ENCODE results near the gene JUN.

JUN gene

GRCh38 chr1:58783090-58783992 lies 506 bp downstream of the JUN start:
- Histone ChIP-seq H3K9me3 (ENCODE audit: control insufficient read depth, insufficient read depth, low read length) (no peaks in the 10 kb centered on the region), H3K4me1 (ENCODE audit: control insufficient read depth, insufficient read depth, low read length) (no peaks in the 10 kb centered on the region), H3K27ac (ENCODE audit: low read length) (no peak overlapping the region), H3K4me3 (ENCODE audit: low read length) (peak overlapping the region; percentile 57; the same call in 1 of the 2 replicates), H3K36me3 (ENCODE audit: control insufficient read depth, insufficient read depth, low read length) (no peaks in the 10 kb centered on the region), H3K27me3 (ENCODE audit: control insufficient read depth, insufficient read depth, low read length) (peaks cover 8% of the 10 kb centered on the region; the same call in 1 of the 2 replicates)
- DNase-seq (ENCODE audit: low read depth, low spot score) = no peak
- WGBS (ENCODE audit: insufficient coverage, insufficient read length) = no CpG with 5 or more reads among the region's 86 CpGs

- no peak for DNase-seq (ENCODE audit: low read depth, low spot score)
- H3K9me3 ChIP-seq (ENCODE audit: control insufficient read depth, insufficient read depth, low read length) = no peaks in the 10 kb centered on the region
- no peak overlapping the region for H3K27ac ChIP-seq (ENCODE audit: low read length)
- WGBS (ENCODE audit: insufficient coverage, insufficient read length) = no CpG with 5 or more reads among the region's 82 CpGs
- peaks cover 8% of the 10 kb centered on the region; the same call in 1 of the 2 replicates for H3K27me3 ChIP-seq (ENCODE audit: control insufficient read depth, insufficient read depth, low read length)
- H3K4me1 ChIP-seq (ENCODE audit: control insufficient read depth, insufficient read depth, low read length) = no peaks in the 10 kb centered on the region
- H3K4me3 ChIP-seq (ENCODE audit: low read length) = peak overlapping the region; percentile 57; the same call in 1 of the 2 replicates
- H3K36me3 ChIP-seq (ENCODE audit: control insufficient read depth, insufficient read depth, low read length) = no peaks in the 10 kb centered on the region
Measured at GRCh38 chr1:58782178-58783089, 1.4 kb downstream of the JUN start.

- Histone ChIP-seq H3K27ac (ENCODE audit: low read length) (no peak overlapping the region), H3K27me3 (ENCODE audit: control insufficient read depth, insufficient read depth, low read length) (peaks cover 8% of the 10 kb centered on the region; the same call in 1 of the 2 replicates), H3K4me1 (ENCODE audit: control insufficient read depth, insufficient read depth, low read length) (no peaks in the 10 kb centered on the region), H3K36me3 (ENCODE audit: control insufficient read depth, insufficient read depth, low read length) (no peaks in the 10 kb centered on the region), H3K4me3 (ENCODE audit: low read length) (peak overlapping the region; percentile 57; the same call in 1 of the 2 replicates), H3K9me3 (ENCODE audit: control insufficient read depth, insufficient read depth, low read length) (no peaks in the 10 kb centered on the region)
- WGBS (ENCODE audit: insufficient coverage, insufficient read length) = no CpG with 5 or more reads among the region's 32 CpGs
- DNase-seq (ENCODE audit: low read depth, low spot score) = no peak
Measured at GRCh38 chr1:58781541-58782177, 2.2 kb downstream of the JUN start.

- H3K4me3 ChIP-seq (ENCODE audit: low read length) = no peak overlapping the region
- no peak for DNase-seq (ENCODE audit: low read depth, low spot score)
- H3K27ac ChIP-seq (ENCODE audit: low read length) = no peak overlapping the region
- H3K4me1 ChIP-seq (ENCODE audit: control insufficient read depth, insufficient read depth, low read length) = no peaks in the 10 kb centered on the region
- no CpG with 5 or more reads among the region's 2 CpGs for WGBS (ENCODE audit: insufficient coverage, insufficient read length)
- peaks cover 8% of the 10 kb centered on the region; the same call in 1 of the 2 replicates for H3K27me3 ChIP-seq (ENCODE audit: control insufficient read depth, insufficient read depth, low read length)
- no peaks in the 10 kb centered on the region for H3K36me3 ChIP-seq (ENCODE audit: control insufficient read depth, insufficient read depth, low read length)
- H3K9me3 ChIP-seq (ENCODE audit: control insufficient read depth, insufficient read depth, low read length) = no peaks in the 10 kb centered on the region
Measured at GRCh38 chr1:58780836-58781452, 2.9 kb downstream of the JUN start.

GRCh38 chr1:58780411-58780810 lies 3.4 kb downstream of the JUN start:
- Histone ChIP-seq H3K9me3 (ENCODE audit: control insufficient read depth, insufficient read depth, low read length) (no peaks in the 10 kb centered on the region), H3K27ac (ENCODE audit: low read length) (no peak overlapping the region)
- DNase-seq (ENCODE audit: low read depth, low spot score) = no peak

GRCh38 chr1:58779801-58780382 lies 4.0 kb downstream of the JUN start:
- no peak for DNase-seq (ENCODE audit: low read depth, low spot score)
- H3K27ac ChIP-seq (ENCODE audit: low read length) = no peak overlapping the region

More at GRCh38 chr1:58780411-58780810, 3.4 kb downstream of the JUN start:
- H3K36me3 ChIP-seq (ENCODE audit: control insufficient read depth, insufficient read depth, low read length) = no peaks in the 10 kb centered on the region
- H3K4me1 ChIP-seq (ENCODE audit: control insufficient read depth, insufficient read depth, low read length) = no peaks in the 10 kb centered on the region
- peaks cover 8% of the 10 kb centered on the region; the same call in 1 of the 2 replicates for H3K27me3 ChIP-seq (ENCODE audit: control insufficient read depth, insufficient read depth, low read length)
- no peak overlapping the region for H3K4me3 ChIP-seq (ENCODE audit: low read length)

GRCh38 chr1:58779059-58779754 lies 4.6 kb downstream of the JUN start:
- Histone ChIP-seq H3K9me3 (ENCODE audit: control insufficient read depth, insufficient read depth, low read length) (no peaks in the 10 kb centered on the region), H3K36me3 (ENCODE audit: control insufficient read depth, insufficient read depth, low read length) (no peaks in the 10 kb centered on the region), H3K27ac (ENCODE audit: low read length) (no peak overlapping the region), H3K4me3 (ENCODE audit: low read length) (no peak overlapping the region), H3K27me3 (ENCODE audit: control insufficient read depth, insufficient read depth, low read length) (peaks cover 8% of the 10 kb centered on the region; the same call in 1 of the 2 replicates), H3K4me1 (ENCODE audit: control insufficient read depth, insufficient read depth, low read length) (no peaks in the 10 kb centered on the region)
- WGBS (ENCODE audit: insufficient coverage, insufficient read length) = no CpG with 5 or more reads among the region's 2 CpGs
- DNase-seq (ENCODE audit: low read depth, low spot score) = no peak

More at GRCh38 chr1:58779801-58780382, 4.0 kb downstream of the JUN start:
- peaks cover 8% of the 10 kb centered on the region; the same call in 1 of the 2 replicates for H3K27me3 ChIP-seq (ENCODE audit: control insufficient read depth, insufficient read depth, low read length)
- H3K9me3 ChIP-seq (ENCODE audit: control insufficient read depth, insufficient read depth, low read length) = no peaks in the 10 kb centered on the region
- no peaks in the 10 kb centered on the region for H3K4me1 ChIP-seq (ENCODE audit: control insufficient read depth, insufficient read depth, low read length)
- no peak overlapping the region for H3K4me3 ChIP-seq (ENCODE audit: low read length)
- no CpG with 5 or more reads among the region's 4 CpGs for WGBS (ENCODE audit: insufficient coverage, insufficient read length)
- no peaks in the 10 kb centered on the region for H3K36me3 ChIP-seq (ENCODE audit: control insufficient read depth, insufficient read depth, low read length)

GRCh38 chr1:58778385-58779000 lies 5.4 kb downstream of the JUN start:
- DNase-seq (ENCODE audit: low read depth, low spot score) = no peak
- no peak overlapping the region for H3K27ac ChIP-seq (ENCODE audit: low read length)
- no peak overlapping the region for H3K4me3 ChIP-seq (ENCODE audit: low read length)
- WGBS (ENCODE audit: insufficient coverage, insufficient read length) = no CpG with 5 or more reads among the region's 3 CpGs
- H3K27me3 ChIP-seq (ENCODE audit: control insufficient read depth, insufficient read depth, low read length) = peaks cover 8% of the 10 kb centered on the region; the same call in 1 of the 2 replicates
- no peaks in the 10 kb centered on the region for H3K4me1 ChIP-seq (ENCODE audit: control insufficient read depth, insufficient read depth, low read length)
- H3K36me3 ChIP-seq (ENCODE audit: control insufficient read depth, insufficient read depth, low read length) = no peaks in the 10 kb centered on the region
- H3K9me3 ChIP-seq (ENCODE audit: control insufficient read depth, insufficient read depth, low read length) = no peaks in the 10 kb centered on the region

- DNase-seq (ENCODE audit: low read depth, low spot score) = no peak
- H3K4me1 ChIP-seq (ENCODE audit: control insufficient read depth, insufficient read depth, low read length) = no peaks in the 10 kb centered on the region
- H3K9me3 ChIP-seq (ENCODE audit: control insufficient read depth, insufficient read depth, low read length) = no peaks in the 10 kb centered on the region
- H3K27ac ChIP-seq (ENCODE audit: low read length) = no peak overlapping the region
- no peak overlapping the region for H3K4me3 ChIP-seq (ENCODE audit: low read length)
- WGBS (ENCODE audit: insufficient coverage, insufficient read length) = no CpG with 5 or more reads among the region's 1 CpG
- no peaks in the 10 kb centered on the region for H3K27me3 ChIP-seq (ENCODE audit: control insufficient read depth, insufficient read depth, low read length)
- no peaks in the 10 kb centered on the region for H3K36me3 ChIP-seq (ENCODE audit: control insufficient read depth, insufficient read depth, low read length)
Measured at GRCh38 chr1:58774027-58774426, 9.8 kb downstream of the JUN start.

All from iPS DF 6.9 (cell line).